Activated T-cell treated with anti-CD3 and anti-CD28 coated beads for 1 hour (primary cell): ENCODE data around the gene ZBTB5.
"Not testable (repeated sequence)": the region's sequence is repeated elsewhere in the genome, so short reads cannot be mapped to it uniquely, and the experiment has no call there.

Experiments used
- DNase-seq: peaks from one replicate; pipeline ENCODE4 v3.0.0-alpha.2; 2020; ENCODE audit warnings: low read depth

Gene ZBTB5

DNA sequence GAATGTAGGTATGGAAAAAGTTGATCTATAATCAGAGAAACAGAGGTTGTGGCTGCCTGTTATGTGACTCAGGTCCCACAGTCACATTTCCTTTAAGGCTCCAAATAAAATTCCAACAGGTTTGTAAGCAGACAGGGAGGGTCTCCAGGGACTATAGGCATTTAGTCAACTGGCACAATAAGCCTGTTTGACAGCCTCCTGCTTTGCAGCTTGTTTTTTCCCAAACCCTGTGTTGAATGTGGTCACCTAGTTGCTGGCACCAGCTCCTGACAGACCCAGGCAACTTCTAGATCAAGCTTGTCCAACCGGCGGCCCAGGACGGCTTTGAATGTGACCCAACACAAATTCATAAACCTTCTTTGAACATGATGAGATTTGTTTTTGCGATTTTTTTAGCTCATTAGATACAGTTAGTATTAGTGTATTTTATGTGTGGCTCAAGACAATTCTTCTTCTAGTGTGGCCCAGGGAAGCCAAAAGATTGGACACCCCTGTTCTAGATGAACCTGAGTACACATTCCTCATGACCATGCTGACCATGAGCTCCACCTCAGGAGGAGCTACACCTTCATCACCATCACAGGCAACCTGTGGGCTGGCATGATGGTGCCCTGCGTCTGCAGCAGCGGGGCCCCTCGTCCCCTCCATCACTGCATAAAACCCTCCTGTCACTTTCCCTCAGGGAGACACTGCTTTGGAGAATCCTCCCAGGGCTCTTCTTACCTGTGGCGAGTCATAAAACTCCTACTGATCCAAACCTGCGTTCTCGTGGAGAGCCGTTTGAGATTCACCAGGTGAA lies 58.4 kb downstream of the ZBTB5 start:
- no peak for DNase-seq

DNA sequence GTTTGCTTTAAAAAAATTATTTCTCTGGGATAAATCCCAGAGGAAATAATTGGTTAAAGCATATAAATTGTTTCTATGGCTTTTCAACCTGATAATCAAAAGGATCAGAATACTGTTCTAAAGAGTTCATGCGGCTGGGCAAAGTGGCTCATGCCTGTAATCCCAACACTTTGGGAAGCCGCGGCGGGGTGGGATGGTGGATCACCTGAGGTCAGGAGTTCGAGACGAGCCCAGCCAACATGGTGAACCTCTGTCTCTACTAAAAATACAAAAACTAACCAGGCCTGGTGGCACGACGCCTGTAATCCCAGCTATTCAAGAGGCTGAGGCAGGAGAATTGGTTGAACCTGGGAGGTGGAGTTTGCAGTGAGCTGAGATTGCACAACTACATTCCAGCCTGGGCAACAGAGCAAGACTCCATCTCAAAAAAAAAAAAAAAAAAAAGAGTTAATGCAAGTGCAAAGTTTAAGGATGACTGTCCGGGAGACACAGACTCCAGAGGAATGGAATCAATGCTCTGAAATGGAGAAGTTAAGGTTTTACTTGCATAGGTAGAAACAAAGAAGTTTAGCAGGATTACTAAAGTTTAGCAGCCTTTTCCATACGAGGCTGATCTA lies 59.4 kb downstream of the ZBTB5 start:
- no peak for DNase-seq

DNA sequence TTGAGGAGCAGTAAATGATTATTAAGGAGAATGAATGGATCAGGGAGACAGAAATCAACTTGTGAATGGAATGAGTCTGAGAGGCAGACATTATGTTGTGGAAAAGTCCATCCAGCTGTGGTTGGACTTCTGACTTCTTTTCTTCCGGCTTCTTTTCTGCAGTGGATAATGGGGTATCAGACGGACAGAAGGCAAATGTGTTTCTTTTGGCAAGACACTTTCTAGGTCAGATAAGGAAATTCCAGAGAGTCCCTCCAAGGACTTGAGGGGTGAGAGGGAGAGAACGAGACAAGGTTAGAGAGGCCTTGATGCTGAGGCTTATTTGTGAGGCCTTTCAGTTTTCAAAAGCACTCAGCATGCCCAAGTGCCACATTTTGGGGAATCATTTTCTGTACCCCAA lies 59.9 kb downstream of the ZBTB5 start:
- no peak for DNase-seq

DNA sequence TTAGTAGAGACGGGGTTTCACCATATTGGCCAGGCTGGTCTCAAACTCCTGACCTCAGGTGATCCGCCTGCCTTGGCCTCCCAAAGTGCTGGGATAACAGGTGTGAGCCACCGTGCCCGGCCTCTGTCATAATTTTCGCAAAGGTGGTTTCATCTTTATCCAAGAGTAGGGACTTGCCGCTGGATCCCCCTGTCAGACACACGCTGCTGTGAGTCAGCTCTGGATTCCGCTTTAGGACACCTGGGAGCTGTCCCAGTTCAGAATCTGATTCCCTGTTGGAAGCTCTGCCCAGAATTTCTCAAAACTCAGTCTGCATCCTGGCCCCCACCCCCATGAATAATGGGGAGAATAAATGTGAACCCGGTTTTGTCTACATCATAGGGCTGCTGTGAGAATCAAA lies 60.7 kb downstream of the ZBTB5 start:
- DNase-seq: no peak

DNA sequence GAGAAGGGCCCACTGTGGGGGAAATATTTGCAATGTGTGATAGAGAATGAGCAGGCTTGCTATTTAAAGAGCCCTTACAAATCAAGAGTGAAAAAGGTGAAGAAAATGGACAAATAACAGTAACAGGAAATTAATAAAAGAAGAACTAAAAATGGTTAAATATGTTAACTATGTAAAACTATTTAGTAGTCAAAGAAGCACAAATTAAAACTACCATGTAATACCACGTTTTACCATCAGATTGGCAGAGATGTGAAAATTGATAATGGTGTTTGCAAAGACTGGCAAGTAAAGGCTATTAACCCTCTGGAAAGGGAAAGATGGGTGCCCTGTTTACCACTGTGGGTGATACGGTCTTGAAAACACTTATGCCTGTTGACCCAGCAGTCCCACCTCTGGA lies 65.9 kb downstream of the ZBTB5 start:
- no peak for DNase-seq

DNA sequence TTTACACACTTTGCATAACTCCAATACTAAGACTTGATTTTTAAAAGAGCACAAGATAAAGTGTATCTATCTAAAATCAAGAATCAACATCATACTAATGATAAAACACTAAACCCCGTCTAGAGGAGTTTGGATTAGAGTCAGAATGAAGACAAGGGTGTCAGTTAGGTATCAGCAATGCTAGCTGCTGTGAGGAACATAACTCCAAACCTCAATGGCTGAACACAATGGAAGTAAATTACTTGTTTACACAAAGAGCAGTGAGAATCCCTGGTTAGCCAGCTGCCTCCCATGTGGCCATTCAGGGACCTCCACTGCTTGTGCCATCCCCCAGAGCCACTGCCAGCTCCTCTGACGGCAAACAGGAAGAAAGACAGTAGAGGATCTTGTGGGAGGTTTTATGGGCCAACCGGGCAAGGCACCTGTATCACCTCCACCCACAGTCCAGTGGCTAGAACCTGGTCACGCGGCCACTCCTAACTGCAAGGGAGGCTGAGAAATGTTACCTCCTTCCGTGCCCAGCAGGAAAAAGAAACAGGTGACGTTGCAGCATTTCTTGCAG lies 66.7 kb downstream of the ZBTB5 start:
- DNase-seq: no peak

DNA sequence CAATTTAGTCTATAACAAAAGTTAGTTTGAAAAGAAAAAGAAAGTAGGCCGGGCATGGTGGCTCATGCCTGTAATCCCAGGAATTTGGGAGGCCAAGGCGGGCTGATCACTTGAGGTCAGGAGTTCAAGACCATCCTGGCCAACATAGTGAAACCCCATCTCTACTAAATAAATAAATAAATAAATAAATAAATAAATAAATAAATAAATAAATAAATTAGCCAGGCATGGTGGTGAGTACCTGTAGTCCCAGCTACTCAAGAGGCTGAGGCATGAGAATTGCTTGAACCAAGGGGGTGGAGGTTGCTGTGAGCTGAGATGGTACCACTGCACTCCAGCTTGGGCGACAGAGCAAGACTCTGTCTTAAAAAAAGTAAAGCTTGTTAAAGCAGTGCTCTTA lies 67.3 kb downstream of the ZBTB5 start:
- DNase-seq: not testable (repeated sequence)

DNA sequence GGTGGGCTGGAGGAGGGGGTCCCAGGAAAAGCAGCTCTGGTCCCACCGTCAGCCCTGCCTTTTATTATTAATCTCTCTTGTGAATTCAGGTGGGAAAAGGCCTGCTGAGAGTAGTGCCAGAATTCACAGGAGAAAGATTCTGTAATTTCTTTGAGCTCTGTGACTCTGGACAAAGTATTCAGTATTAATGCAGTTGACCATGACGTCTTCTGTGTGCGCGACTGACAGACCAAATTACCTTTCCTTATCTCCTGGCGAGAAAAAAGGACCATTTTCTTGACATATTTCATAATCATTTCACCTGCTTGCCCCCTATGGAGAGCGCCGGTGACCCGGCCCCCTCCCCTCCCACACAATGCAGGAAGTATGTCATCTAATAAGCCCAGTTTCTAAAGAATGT lies 69.6 kb downstream of the ZBTB5 start:
- DNase-seq: no peak

DNA sequence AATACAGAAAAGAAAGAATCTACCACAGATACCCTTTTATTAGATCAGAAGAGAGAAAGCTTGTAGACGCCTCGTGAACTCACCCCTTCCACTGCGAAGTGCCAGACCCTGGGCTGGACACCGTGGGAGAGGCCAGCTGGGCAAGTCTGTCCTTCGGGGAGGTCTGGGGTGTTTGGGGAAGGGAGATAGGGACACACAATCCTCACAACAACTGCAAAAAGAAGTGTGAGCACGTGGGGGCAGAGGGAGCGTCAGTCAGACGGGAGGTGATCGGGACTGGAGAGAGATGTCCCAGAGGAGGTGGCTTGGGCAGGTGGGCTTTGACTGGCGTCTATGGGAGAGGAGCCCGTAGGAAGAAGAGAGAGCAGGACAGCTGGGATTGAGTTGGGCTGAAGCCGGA lies 70.0 kb downstream of the ZBTB5 start:
- DNase-seq: no peak

DNA sequence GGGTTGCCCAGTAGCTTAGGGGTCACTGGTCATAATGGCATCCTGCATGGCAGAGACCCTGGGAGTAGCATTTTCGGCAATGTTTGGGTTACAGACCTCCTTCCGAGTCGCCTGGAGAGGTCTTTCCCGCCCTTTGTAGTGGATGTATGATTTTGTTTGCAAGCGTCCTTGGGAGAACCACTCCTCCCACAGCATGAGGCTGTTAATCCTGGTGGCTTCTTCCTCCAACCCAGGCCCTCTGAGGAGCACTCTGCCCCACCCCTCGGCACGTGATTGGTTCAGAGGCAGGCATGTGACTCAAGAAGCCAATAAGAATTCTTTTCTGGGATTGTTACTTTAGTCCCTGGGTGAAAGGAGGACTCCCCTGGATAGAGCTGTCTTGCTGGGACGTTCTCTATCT lies 73.0 kb downstream of the ZBTB5 start:
- DNase-seq: no peak

DNA sequence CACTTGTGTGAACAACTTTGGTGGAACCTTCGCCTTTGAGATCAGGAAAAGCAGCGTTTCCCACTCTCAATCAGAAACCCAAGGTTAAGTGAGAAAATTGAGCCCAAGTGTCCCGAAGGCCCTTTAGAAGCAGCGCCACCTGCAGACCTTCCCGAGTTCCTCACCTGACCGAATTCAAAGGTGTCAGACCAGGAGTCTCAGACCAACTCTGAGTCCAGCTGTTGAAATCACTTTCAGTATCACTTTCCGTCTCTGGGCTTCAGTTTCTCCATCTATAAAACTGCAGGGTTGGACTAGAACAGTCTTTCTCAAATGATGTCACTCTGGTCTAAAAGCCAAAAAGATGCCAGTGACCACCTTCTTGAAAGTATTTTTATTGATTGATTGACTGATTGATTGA lies 74.5 kb downstream of the ZBTB5 start:
- peak; percentile 14 for DNase-seq
